ENCODE data around the gene KLHL29. TPM values are rescaled to one million over a fixed set of nuclear protein-coding genes. Genes with fewer than 3 reads are reported as not detected.

The KLHL29 gene
- total RNA-seq, result 10 to 100 TPM in 1 of 4 donors, 1 to 10 TPM in 3; 7.6 to 15.3 (median 8.4) TPM

DNA sequence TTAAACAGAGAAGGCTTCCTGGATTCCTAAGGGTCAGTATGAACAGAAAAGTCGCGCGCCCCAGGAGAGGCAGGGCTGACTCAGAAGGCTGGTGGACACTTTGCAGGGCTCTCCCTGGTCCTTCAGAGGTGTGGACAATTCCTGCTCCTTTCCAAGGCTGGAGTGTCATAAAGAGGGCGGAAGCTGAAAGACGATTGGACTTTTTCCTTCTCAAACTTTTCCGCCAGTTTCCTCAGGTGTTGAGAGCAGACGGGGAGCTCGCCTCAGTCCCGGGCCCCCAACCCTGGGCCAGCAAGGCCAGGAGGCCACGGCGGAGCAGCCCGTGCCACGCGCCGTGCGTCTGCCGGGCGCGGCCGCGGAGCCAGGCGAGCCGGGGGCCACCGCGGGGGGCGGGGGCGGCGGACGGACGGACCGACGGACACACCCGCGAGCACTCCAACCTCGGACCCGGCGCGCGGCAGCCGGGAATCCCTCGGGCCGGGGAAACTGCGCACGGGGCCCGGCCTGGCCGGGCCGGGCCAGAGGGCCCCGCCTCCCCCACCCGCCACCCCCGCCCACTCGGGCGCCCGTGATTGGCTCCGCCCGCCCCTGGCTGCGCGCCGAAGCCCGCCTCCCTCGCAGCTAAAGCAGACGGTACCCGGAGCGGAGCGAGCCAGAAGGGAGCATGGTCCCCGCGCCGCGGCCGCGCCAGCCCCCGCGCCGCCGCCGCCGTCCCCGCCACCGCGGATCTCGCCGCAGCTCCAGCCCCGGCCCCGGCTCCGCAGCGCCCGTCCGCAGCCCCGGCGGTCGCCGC is at the start of gene KLHL29:
KLHL29 (plus strand) TSS at position 629 of the 793 bp plus-strand sequence. CDS start 177,018 bp downstream, outside the sequence.
- TF ChIP-seq, protein P1, sequence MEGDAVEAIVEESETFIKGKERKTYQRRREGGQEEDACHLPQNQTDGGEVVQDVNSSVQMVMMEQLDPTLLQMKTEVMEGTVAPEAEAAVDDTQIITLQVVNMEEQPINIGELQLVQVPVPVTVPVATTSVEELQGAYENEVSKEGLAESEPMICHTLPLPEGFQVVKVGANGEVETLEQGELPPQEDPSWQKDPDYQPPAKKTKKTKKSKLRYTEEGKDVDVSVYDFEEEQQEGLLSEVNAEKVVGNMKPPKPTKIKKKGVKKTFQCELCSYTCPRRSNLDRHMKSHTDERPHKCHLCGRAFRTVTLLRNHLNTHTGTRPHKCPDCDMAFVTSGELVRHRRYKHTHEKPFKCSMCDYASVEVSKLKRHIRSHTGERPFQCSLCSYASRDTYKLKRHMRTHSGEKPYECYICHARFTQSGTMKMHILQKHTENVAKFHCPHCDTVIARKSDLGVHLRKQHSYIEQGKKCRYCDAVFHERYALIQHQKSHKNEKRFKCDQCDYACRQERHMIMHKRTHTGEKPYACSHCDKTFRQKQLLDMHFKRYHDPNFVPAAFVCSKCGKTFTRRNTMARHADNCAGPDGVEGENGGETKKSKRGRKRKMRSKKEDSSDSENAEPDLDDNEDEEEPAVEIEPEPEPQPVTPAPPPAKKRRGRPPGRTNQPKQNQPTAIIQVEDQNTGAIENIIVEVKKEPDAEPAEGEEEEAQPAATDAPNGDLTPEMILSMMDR (IDR thresholded peaks at IDR 0.05; ENCODE audit: low read depth), result no peak

DNA sequence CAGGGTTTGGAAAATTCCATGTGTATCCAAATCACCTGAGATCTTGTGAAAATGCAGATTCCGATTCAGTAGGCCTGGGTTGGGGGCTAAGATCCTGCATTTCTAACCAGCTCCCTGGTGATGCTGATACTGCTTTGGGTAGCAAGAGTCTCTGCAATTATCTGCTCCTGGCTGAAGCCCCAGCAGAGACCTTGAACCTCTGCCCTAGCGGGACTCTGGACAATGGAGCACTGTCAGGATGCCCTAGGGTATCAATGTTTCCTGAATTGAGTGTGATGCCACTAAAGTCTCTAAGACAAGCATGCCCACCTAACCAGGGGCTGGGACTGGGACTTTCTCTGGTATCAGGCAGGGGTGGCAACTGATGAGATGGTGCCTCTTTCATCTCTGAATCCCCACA is 49.4 kb upstream of the KLHL29 start:
- TF ChIP-seq, protein P1 (IDR thresholded peaks at IDR 0.05; ENCODE audit: low read depth), result no peak

DNA sequence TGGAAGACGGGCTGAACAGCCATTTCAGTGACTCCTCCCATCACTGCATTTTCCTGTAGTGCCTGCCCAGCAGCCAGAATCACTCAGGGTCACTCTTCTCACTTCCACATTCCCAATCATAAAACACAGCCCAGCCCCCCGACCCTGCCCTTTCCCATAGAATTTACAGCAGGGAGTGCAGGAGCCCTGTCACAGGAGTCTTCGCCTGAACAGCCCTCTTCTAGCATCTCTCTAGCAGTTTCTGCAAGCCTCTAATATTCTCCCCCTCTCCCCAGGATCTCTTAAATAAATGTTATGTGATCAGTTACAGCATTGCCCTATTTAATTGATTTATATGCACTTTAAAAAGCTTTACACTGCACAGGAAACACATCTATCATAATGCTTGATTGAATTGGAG is 42.9 kb upstream of the KLHL29 start:
- TF ChIP-seq, protein P1 (IDR thresholded peaks at IDR 0.05; ENCODE audit: low read depth), result no peak

DNA sequence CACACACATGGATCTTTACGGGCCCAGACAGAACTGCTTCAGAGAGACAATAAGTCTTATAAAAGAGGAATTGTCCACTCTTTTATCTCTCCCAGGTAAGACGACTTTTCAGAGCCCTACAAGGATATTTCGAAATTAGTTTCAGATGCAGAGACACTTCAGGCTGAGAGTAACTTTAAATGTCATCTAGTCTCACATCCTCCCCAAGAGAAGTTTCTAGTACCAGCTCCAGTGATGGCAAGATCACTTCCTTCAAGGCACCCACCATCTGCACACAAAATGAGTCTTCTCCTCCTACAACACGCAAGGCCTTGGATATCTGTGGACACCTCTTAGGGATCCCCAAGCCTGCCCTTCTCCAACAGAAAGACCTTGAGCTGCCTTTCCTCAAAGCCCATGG is 39.0 kb upstream of the KLHL29 start:
- TF ChIP-seq, protein P1 (IDR thresholded peaks at IDR 0.05; ENCODE audit: low read depth), result no peak

DNA sequence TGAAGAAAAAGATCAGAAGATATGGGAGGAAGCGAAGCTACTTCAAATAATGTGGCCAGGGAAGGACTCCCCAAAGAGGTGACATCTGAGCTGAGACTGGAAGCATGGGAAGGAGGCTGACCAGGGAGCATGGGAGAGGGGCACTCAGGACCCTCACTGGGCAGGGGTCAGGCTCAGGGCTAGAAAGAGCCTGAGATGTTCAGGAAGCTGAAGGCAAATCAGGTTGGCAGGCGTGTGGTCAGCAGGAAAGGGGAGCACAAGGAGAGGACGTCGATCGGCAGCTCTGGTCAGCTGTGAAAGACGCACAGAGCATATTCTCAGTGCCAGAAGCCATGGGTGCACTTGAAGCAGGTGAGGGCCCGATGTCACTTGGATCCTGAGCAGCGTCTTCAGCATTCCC is 38.2 kb upstream of the KLHL29 start:
- TF ChIP-seq, protein P1 (IDR thresholded peaks at IDR 0.05; ENCODE audit: low read depth), result no peak

DNA sequence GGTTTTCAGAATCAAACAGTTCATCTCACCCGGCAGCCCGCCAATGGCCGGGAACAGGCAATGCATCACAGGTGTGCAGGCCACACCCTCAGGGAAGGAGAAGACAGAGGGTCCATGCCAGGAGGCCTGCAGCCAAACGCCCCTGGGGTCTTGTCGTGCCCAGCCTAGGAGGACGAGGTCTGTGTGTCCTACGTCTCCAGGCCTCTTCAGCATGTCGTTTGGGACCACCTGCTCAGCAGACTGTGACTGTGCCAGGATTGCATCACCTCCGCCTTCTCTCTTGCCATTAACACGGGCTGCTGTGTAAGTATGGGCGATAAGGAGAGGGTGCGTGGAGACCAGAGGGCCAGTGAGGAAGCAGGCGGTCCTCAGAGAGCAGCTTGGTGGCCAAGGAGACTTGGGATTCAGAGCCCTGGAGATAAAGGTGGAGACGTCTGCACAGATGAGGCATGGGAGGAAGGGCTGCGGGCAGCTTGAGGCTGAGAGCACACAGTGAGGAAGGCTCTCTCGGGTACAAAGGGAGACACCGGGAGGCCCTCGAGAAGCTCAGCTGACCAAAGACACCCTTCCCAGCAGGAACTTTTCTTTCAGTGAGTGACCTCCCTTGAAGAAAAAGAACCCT is 37.4 kb upstream of the KLHL29 start:
- TF ChIP-seq, protein P1 (IDR thresholded peaks at IDR 0.05; ENCODE audit: low read depth), result no peak

DNA sequence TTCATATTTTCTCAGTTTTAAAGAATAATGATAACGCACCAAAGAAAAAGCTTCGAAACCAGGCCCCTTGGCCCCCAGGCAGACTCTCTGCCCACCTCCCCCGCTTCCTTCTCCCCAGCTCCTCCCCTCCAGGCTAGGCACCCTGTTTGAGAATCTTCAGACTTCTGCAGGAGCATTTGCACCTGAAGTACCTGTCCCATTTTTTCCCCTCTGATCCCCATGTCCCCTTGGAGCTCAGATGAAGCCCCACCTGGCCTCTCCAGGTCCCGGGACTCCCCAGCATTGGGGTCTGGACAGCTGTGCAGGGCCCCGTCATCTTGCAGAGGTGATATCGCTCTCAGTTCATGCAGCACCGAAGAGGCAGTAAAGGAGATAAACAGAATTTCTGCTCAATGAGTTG is 35.5 kb upstream of the KLHL29 start:
- TF ChIP-seq, protein P1 (IDR thresholded peaks at IDR 0.05; ENCODE audit: low read depth), result no peak
